ENCODE results near the gene CTSC.

Gene CTSC

DNA sequence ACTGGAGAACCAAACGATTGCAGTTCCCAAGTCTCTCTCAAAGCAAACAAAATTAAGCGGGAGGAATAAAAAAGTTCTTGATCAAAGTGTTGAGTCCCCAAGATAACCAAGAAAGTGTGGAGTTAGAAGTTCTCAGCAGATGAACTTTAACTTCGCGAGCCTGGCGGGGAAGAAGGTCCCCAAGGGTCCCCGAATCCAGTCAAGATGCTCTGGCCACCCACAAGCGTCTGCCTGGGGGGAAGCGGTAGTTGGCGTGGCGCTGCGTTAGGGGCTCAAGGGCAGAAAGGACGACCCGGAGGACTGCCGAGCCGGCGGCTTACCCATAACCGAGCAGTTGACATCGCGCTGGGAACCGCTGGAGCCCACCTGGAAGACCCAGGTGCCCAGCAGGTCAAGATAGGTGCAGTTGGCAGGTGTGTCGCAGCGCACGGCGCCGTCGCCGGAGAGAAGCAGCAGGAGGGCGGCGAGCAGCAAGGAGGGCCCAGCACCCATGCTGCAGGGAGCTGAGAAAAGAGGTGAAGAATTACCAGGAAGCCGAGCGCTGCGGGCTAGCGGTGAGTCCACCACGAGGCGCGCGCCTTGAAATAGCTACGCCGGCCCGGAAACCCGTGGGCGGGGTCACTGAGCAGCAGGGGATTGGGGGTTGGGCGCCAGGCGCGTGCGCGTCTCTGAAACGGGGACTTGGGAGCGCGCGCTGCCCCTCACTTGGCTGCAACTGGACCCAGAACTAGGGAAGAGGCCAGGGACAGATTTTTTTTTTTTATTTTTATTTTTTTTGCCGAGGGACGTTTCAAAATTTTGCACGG, at the start of gene CTSC:
TSS of gene CTSC (minus strand) at position 556 of the 806 bp plus-strand sequence. CDS start at position 492, 64 bp downstream.
- Histone ChIP-seq H3K36me3 (ENCODE audit: control insufficient read depth, low read length) (peaks cover 34% of the 10 kb centered on the region), H3F3A (ENCODE audit: control insufficient read depth, insufficient read depth) (0 out of 2 replicates have a peak, but pooled peaks cover 3% of the 10 kb centered on the region), H3K79me2 (ENCODE audit: control insufficient read depth, low read length) (peaks cover 46% of the 10 kb centered on the region), H3K4me3 (ENCODE audit: low read length) (peak within 1 kb of the TSS; percentile 96), H3K4me1 (ENCODE audit: control insufficient read depth, low read length) (peaks cover 35% of the 10 kb centered on the region), H3K4me2 (ENCODE audit: low read length) (peak within 1 kb of the TSS; percentile 80), H3K27me3 (ENCODE audit: control insufficient read depth, low read length) (no peaks in the 10 kb centered on the region), H3K27ac (ENCODE audit: low read depth, low read length) (peak within 1 kb of the TSS; percentile 67), H3K9me3 (ENCODE audit: control insufficient read depth, insufficient read depth, low read length) (no peaks in the 10 kb centered on the region), H3K9me2 (replicated peaks; ENCODE audit: control insufficient read depth, low read length) (no peaks in the 10 kb centered on the region), H4K20me1 (ENCODE audit: control insufficient read depth, insufficient read depth, low read depth, low read length) (no peaks in the 10 kb centered on the region)
- TF ChIP-seq, protein P1, sequence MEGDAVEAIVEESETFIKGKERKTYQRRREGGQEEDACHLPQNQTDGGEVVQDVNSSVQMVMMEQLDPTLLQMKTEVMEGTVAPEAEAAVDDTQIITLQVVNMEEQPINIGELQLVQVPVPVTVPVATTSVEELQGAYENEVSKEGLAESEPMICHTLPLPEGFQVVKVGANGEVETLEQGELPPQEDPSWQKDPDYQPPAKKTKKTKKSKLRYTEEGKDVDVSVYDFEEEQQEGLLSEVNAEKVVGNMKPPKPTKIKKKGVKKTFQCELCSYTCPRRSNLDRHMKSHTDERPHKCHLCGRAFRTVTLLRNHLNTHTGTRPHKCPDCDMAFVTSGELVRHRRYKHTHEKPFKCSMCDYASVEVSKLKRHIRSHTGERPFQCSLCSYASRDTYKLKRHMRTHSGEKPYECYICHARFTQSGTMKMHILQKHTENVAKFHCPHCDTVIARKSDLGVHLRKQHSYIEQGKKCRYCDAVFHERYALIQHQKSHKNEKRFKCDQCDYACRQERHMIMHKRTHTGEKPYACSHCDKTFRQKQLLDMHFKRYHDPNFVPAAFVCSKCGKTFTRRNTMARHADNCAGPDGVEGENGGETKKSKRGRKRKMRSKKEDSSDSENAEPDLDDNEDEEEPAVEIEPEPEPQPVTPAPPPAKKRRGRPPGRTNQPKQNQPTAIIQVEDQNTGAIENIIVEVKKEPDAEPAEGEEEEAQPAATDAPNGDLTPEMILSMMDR (IDR thresholded peaks at IDR 0.05; ENCODE audit: low read depth, low read length, poor library complexity, severe bottlenecking): no peak
- TF ChIP-seq EZH2phosphoT487 (IDR thresholded peaks at IDR 0.05; ENCODE audit: borderline replicate concordance, low read length): no peak

- Histone ChIP-seq H3K4me3 (ENCODE audit: low read length) (no peak overlapping the region), H3K4me1 (ENCODE audit: control insufficient read depth, low read length) (no peaks in the 10 kb centered on the region), H3K9me3 (ENCODE audit: control insufficient read depth, insufficient read depth, low read length) (no peaks in the 10 kb centered on the region), H3K79me2 (ENCODE audit: control insufficient read depth, low read length) (no peaks in the 10 kb centered on the region), H4K20me1 (ENCODE audit: control insufficient read depth, insufficient read depth, low read depth, low read length) (no peaks in the 10 kb centered on the region), H3F3A (ENCODE audit: control insufficient read depth, insufficient read depth) (no peaks in the 10 kb centered on the region), H3K36me3 (ENCODE audit: control insufficient read depth, low read length) (no peaks in the 10 kb centered on the region), H3K27ac (ENCODE audit: low read depth, low read length) (no peak overlapping the region), H3K9me2 (replicated peaks; ENCODE audit: control insufficient read depth, low read length) (no peaks in the 10 kb centered on the region), H3K27me3 (ENCODE audit: control insufficient read depth, low read length) (no peaks in the 10 kb centered on the region), H3K4me2 (ENCODE audit: low read length) (no peak overlapping the region)
- no peak for TF ChIP-seq EZH2phosphoT487 (IDR thresholded peaks at IDR 0.05; ENCODE audit: borderline replicate concordance, low read length)
- TF ChIP-seq, protein P1 (IDR thresholded peaks at IDR 0.05; ENCODE audit: low read depth, low read length, poor library complexity, severe bottlenecking): no peak
Measured at GRCh38 chr11:88384669-88385005, 47.1 kb upstream of the CTSC start.

DNA sequence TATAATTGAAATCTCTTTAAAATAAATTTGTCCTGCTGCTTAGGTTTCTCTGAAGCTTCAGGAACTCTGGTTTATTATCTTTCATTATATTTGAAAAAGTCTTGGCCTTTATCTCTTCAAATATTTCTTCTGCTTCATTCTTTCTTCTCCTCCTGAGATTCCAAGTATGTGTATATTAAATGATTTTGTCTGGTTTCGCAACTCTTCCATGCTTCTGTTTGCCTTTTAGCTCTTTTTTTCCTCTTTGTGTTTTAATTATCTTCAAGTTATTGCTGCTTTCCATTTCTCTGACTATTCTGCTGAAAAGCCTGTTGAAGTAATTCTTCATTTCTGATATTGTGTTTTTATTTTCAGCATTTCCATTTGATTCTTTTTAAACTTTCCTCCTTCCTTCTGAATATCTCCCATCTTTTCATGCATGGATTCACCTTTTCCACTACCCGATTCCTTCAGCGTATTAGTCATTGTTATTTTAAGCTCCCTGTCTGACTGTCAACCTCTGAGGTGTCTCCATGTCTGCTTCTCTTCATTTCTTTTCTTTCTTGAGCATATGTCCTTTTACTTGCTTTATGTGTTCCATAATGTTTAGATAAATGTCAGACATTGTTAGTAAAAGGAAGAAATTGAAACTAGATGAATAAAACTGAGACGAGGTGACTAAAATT, 46.6 kb upstream of the CTSC start:
- Histone ChIP-seq H3K4me3 (ENCODE audit: low read length) (no peak overlapping the region), H4K20me1 (ENCODE audit: control insufficient read depth, insufficient read depth, low read depth, low read length) (no peaks in the 10 kb centered on the region), H3K4me2 (ENCODE audit: low read length) (no peak overlapping the region), H3K36me3 (ENCODE audit: control insufficient read depth, low read length) (no peaks in the 10 kb centered on the region), H3F3A (ENCODE audit: control insufficient read depth, insufficient read depth) (no peaks in the 10 kb centered on the region), H3K27ac (ENCODE audit: low read depth, low read length) (no peak overlapping the region), H3K4me1 (ENCODE audit: control insufficient read depth, low read length) (no peaks in the 10 kb centered on the region), H3K9me3 (ENCODE audit: control insufficient read depth, insufficient read depth, low read length) (no peaks in the 10 kb centered on the region), H3K79me2 (ENCODE audit: control insufficient read depth, low read length) (no peaks in the 10 kb centered on the region), H3K27me3 (ENCODE audit: control insufficient read depth, low read length) (no peaks in the 10 kb centered on the region), H3K9me2 (replicated peaks; ENCODE audit: control insufficient read depth, low read length) (no peaks in the 10 kb centered on the region)
- TF ChIP-seq, protein P1 (IDR thresholded peaks at IDR 0.05; ENCODE audit: low read depth, low read length, poor library complexity, severe bottlenecking): no peak
- TF ChIP-seq EZH2phosphoT487 (IDR thresholded peaks at IDR 0.05; ENCODE audit: borderline replicate concordance, low read length): no peak
